Sigmoid colon (tissue), 7 donors: ENCODE results near the gene PRKG1. TPM values are rescaled to one million over a fixed set of nuclear protein-coding genes. Genes with fewer than 3 reads are reported as not detected.

ENCODE experiments used
- DNase-seq: peaks from one replicate; pipeline ENCODE4 v3.0.0-alpha.2; 2019
- H3K27ac ChIP-seq, 4 donors: fragments of 200-600 bp; sonication (generic); one replicate each; pipeline ENCODE4 v1.5.1; 2016 to 2019; ENCODE audit warnings: mild to moderate bottlenecking in 1 of 4
- H3K27me3 ChIP-seq, 3 donors: fragments of 200-600 bp; sonication (generic); one replicate each; pipeline ENCODE4 v1.5.1; 2019; ENCODE audit warnings: mild to moderate bottlenecking in 1 of 3
- H3K36me3 ChIP-seq, 4 donors: fragments of 200-600 bp; sonication (generic); one replicate each; pipeline ENCODE4 v1.5.1; 2016 to 2019
- H3K4me1 ChIP-seq, 4 donors: fragments of 200-600 bp; sonication (generic); one replicate each; pipeline ENCODE4 v1.5.1; 2017 to 2019
- H3K4me3 ChIP-seq, 4 donors: fragments of 200-600 bp; sonication (generic); one replicate each; pipeline ENCODE4 v1.5.1; 2017 to 2019; ENCODE audit warnings: mild to moderate bottlenecking in 2 of 4, moderate library complexity in 1 of 4
- H3K9me3 ChIP-seq, 4 donors: fragments of 200-600 bp in 3 of 4; sonication (generic) in 3 of 4; one replicate each; pipeline versions ENCODE4 v1.5.1 to v1.6.1; 2013 to 2019
- CTCF ChIP-seq, 4 experiments: fragments of 450-650 bp in 3 of 4; fragments of 200-600 bp in 1 of 4; IDR thresholded peaks; one replicate each; pipeline ENCODE4 v1.5.1; 2016 to 2019; ENCODE audit warnings: antibody characterized with exemption in 4 of 4, mild to moderate bottlenecking in 3 of 4, moderate library complexity in 2 of 4
- EP300 ChIP-seq, 4 donors: sonication (generic); formaldehyde crosslinking; IDR thresholded peaks; one replicate each; pipeline ENCODE4 v1.6.1; 2017; ENCODE audit warnings: antibody characterized with exemption in 4 of 4
- POLR2A ChIP-seq, 2 donors: fragments of 450-650 bp; IDR thresholded peaks; one replicate each; pipeline ENCODE4 v1.6.1; 2016; ENCODE audit warnings: antibody characterized with exemption in 2 of 2, mild to moderate bottlenecking in 2 of 2, moderate library complexity in 2 of 2
- POLR2AphosphoS5 ChIP-seq, 4 donors: sonication (generic); formaldehyde crosslinking; IDR thresholded peaks; one replicate each; pipeline ENCODE4 v1.6.1; 2017; ENCODE audit warnings: antibody characterized with exemption in 4 of 4
- WGBS, 2 donors: extraction: QIAGEN DNeasy Blood & Tissue Kit; methylation state at CpG; one replicate each; pipeline ENCODE4 v1.1.7; 2013; 5-methylcytosine and 5-hydroxymethylcytosine counted together
- intact Hi-C: fragments of 100-400 bp; cut with DNase I; formaldehyde crosslinking; loops from one replicate; pipeline ENCODE4 v1.15.1; 2023
- polyA plus RNA-seq, 3 donors: library from polyadenylated mRNA; stranded (reverse); fragments of 200-250 nt; gene quantifications; one replicate each; pipeline ENCODE4 v1.2.3, GENCODE V29; 2013
- total RNA-seq, 4 donors: library from RNA; depleted of rRNA; stranded (reverse); fragments of >200 nt; gene quantifications; one replicate each; pipeline ENCODE4 v1.1.0, GENCODE V29; 2016
- donor health status: healthy with polysubstance abuse.
- donor health status: Bipolar disorder and iron deficiency.
- donor health status: healthy.

Gene PRKG1
- total and polyA plus RNA-seq, 7 donors, result 3.7 to 92.9 (median 60.2) TPM

GRCh38 chr10:51903675-51904074, 829.4 kb downstream of the PRKG1 start:
- intact Hi-C loops, result no loop called here
- peaks cover 0 to 21% (median 13%) of the 10 kb centered on the region in 4 donors for H3K4me1 ChIP-seq
- no peak overlapping the region for H3K4me3 ChIP-seq
- no peaks in the 10 kb centered on the region for H3K9me3 ChIP-seq
- H3K27me3 ChIP-seq, result no peaks in the 10 kb centered on the region
- no peak for DNase-seq
- no peak overlapping the region for H3K27ac ChIP-seq
- WGBS, 2 donors, result 19 to 69% methylated on average over 1 of the region's 1 CpG
- H3K36me3 ChIP-seq, result no peaks in the 10 kb centered on the region
- TF ChIP-seq POLR2AphosphoS5 (IDR thresholded peaks at IDR 0.05), result no peak
- no peak for TF ChIP-seq EP300 (IDR thresholded peaks at IDR 0.05)
- TF ChIP-seq CTCF (IDR thresholded peaks at IDR 0.05), result no peak
- TF ChIP-seq POLR2A (IDR thresholded peaks at IDR 0.05), result no peak

- H3K36me3 ChIP-seq, result no peaks in the 10 kb centered on the region
- H3K4me3 ChIP-seq, result no peak overlapping the region
- H3K4me1 ChIP-seq, result peaks cover 0 to 26% (median 20%) of the 10 kb centered on the region in 4 donors
- no peak for DNase-seq
- H3K27me3 ChIP-seq, result no peaks in the 10 kb centered on the region
- TF ChIP-seq POLR2AphosphoS5 (IDR thresholded peaks at IDR 0.05) (no peak), POLR2A (IDR thresholded peaks at IDR 0.05) (no peak), CTCF (IDR thresholded peaks at IDR 0.05) (no peak), EP300 (IDR thresholded peaks at IDR 0.05) (no peak)
- no peak overlapping the region for H3K27ac ChIP-seq
- intact Hi-C loops, result no loop called here
- no peaks in the 10 kb centered on the region for H3K9me3 ChIP-seq
Measured at GRCh38 chr10:51905032-51905431, 830.7 kb downstream of the PRKG1 start.

- no peak for TF ChIP-seq EP300 (IDR thresholded peaks at IDR 0.05)
- TF ChIP-seq POLR2A (IDR thresholded peaks at IDR 0.05), result no peak
- TF ChIP-seq POLR2AphosphoS5 (IDR thresholded peaks at IDR 0.05), result no peak
- TF ChIP-seq CTCF (IDR thresholded peaks at IDR 0.05), result no peak
- DNase-seq, result no peak
- intact Hi-C loops, result no loop called here
- Histone ChIP-seq H3K36me3 (no peaks in the 10 kb centered on the region), H3K27me3 (no peaks in the 10 kb centered on the region), H3K27ac (no peak overlapping the region), H3K4me3 (no peak overlapping the region), H3K4me1 (peaks cover 0 to 48% (median 42%) of the 10 kb centered on the region in 4 donors), H3K9me3 (no peaks in the 10 kb centered on the region)
- 38 to 61% methylated on average over 2 of the region's 2 CpGs for WGBS, 2 donors
Measured at GRCh38 chr10:51907361-51907760, 833.1 kb downstream of the PRKG1 start.

- Histone ChIP-seq H3K36me3 (no peaks in the 10 kb centered on the region), H3K27me3 (no peaks in the 10 kb centered on the region), H3K9me3 (no peaks in the 10 kb centered on the region), H3K4me1 (peaks cover 0 to 65% (median 52%) of the 10 kb centered on the region in 4 donors), H3K27ac (peak overlapping the region in 3 of 4 donors; percentile 54 to 77 (median 64)), H3K4me3 (no peak overlapping the region)
- DNase-seq, result no peak
- no peak for TF ChIP-seq POLR2AphosphoS5 (IDR thresholded peaks at IDR 0.05)
- intact Hi-C loops, result no loop called here
Measured at GRCh38 chr10:51910189-51910588, 835.9 kb downstream of the PRKG1 start.

GRCh38 chr10:51910596-51910995, 836.3 kb downstream of the PRKG1 start:
- H3K4me1 ChIP-seq, result peaks cover 0 to 69% (median 55%) of the 10 kb centered on the region in 4 donors
- no peaks in the 10 kb centered on the region for H3K27me3 ChIP-seq
- 79 to 81% methylated on average over 3 of the region's 3 CpGs for WGBS, 2 donors
- DNase-seq, result no peak
- no peaks in the 10 kb centered on the region for H3K36me3 ChIP-seq
- H3K27ac ChIP-seq, result peak overlapping the region in 3 of 4 donors; percentile 54 to 77 (median 64)
- H3K9me3 ChIP-seq, result no peaks in the 10 kb centered on the region
- TF ChIP-seq POLR2AphosphoS5 (IDR thresholded peaks at IDR 0.05) (no peak), EP300 (IDR thresholded peaks at IDR 0.05) (no peak), CTCF (IDR thresholded peaks at IDR 0.05) (no peak), POLR2A (IDR thresholded peaks at IDR 0.05) (no peak)
- intact Hi-C loops, result no loop called here
- H3K4me3 ChIP-seq, result no peak overlapping the region
